OCI-LY1 (cell line): ENCODE data around the gene CLPTM1L.

Source experiments
- CTCF ChIP-seq: fragments of 200-600 bp; sonication (generic), shearing (Covaris generic); IDR thresholded peaks from 2 replicates; pipeline ENCODE4 v1.5.1; 2017; ENCODE audit warnings: mild to moderate bottlenecking, antibody characterized with exemption, low read length, moderate library complexity, mixed read lengths
- EZH2 ChIP-seq: fragments of 200-600 bp; sonication (generic), shearing (Covaris generic); IDR thresholded peaks from 2 replicates; pipeline ENCODE4 v1.8.0; 2017; ENCODE audit warnings: borderline replicate concordance, mixed run types, mild to moderate bottlenecking, antibody characterized with exemption, low read length, moderate library complexity, mixed read lengths

- TF ChIP-seq CTCF (no peak), EZH2 (no peak)
Observed at GRCh38 chr5:1295650-1296037, 49.3 kb downstream of the CLPTM1L start.
